CD14-positive monocyte (primary cell): ENCODE data around the gene KIF18A. TPM values are rescaled to one million over a fixed set of nuclear protein-coding genes. Genes with fewer than 3 reads are reported as not detected.

Experiments
- DNase-seq, 3 donors: peaks; one replicate each; pipeline ENCODE4 v3.0.0-alpha.2; 2011 to 2022
- H2AFZ ChIP-seq: 2 replicates; pipeline ENCODE4 v1.6.0; 2012; ENCODE audit warnings: mild to moderate bottlenecking, low read depth, low read length, inconsistent platforms; ENCODE audit not compliant: insufficient read depth, poor library complexity, severe bottlenecking
- H3K27ac ChIP-seq, 2 donors: 1 replicate in 1 of 2; 2 replicates in 1 of 2; pipeline ENCODE4 v1.5.1; 2012 to 2013; ENCODE audit warnings: low read length in 2 of 2, control low read depth in 1 of 2, inconsistent platforms in 1 of 2, low read depth in 1 of 2, mild to moderate bottlenecking in 1 of 2
- H3K27me3 ChIP-seq, 2 donors: one replicate each; pipeline versions ENCODE4 v1.6.0 to v1.6.1; 2011 to 2013; ENCODE audit warnings: low read length in 2 of 2; ENCODE audit not compliant: control insufficient read depth in 2 of 2, insufficient read depth in 2 of 2
- H3K36me3 ChIP-seq, 2 donors: replicated peaks in 1 of 2; 1 replicate in 1 of 2; 2 replicates in 1 of 2; pipeline versions ENCODE4 v1.5.1 to v1.6.1; 2012 to 2013; ENCODE audit warnings: low read length in 2 of 2, control low read depth in 1 of 2, inconsistent platforms in 1 of 2, mild to moderate bottlenecking in 1 of 2; ENCODE audit not compliant: insufficient read depth in 2 of 2, control insufficient read depth in 1 of 2
- H3K4me1 ChIP-seq, 2 donors: 1 replicate in 1 of 2; 2 replicates in 1 of 2; pipeline versions ENCODE4 v1.5.1 to v1.6.1; 2012 to 2013; ENCODE audit warnings: low read length in 2 of 2, control low read depth in 1 of 2, inconsistent platforms in 1 of 2, mild to moderate bottlenecking in 1 of 2, moderate library complexity in 1 of 2; ENCODE audit not compliant: insufficient read depth in 2 of 2, control insufficient read depth in 1 of 2
- H3K4me2 ChIP-seq: replicated peaks from 2 replicates; pipeline ENCODE3; 2012; ENCODE audit warnings: low read length, moderate library complexity, mild to moderate bottlenecking; ENCODE audit not compliant: poor library complexity, severe bottlenecking; ENCODE audit errors: extremely low read depth
- H3K4me3 ChIP-seq, 3 experiments: fragments of 200-600 bp in 1 of 3; sonication (generic) in 1 of 3; replicated peaks in 1 of 3; 1 replicate in 2 of 3; 2 replicates in 1 of 3; pipeline ENCODE4 v1.5.1; 2011 to 2013; ENCODE audit warnings: low read length in 3 of 3, mild to moderate bottlenecking in 3 of 3, control low read depth in 2 of 3, low read depth in 2 of 3, inconsistent platforms in 1 of 3, moderate library complexity in 1 of 3
- H3K79me2 ChIP-seq: 2 replicates; pipeline ENCODE4 v1.6.0; 2012; ENCODE audit warnings: mild to moderate bottlenecking, control low read depth, inconsistent platforms, low read length, moderate library complexity; ENCODE audit not compliant: insufficient read depth
- H3K9ac ChIP-seq: 2 replicates; pipeline ENCODE4 v1.6.0; 2017; ENCODE audit warnings: low read length, mild to moderate bottlenecking; ENCODE audit not compliant: insufficient read depth, poor library complexity, severe bottlenecking
- H3K9me3 ChIP-seq, 2 donors: replicated peaks in 1 of 2; 1 replicate in 1 of 2; 2 replicates in 1 of 2; pipeline versions ENCODE4 v1.5.1 to v1.6.1; 2012 to 2013; ENCODE audit warnings: low read length in 2 of 2, control low read depth in 1 of 2; ENCODE audit not compliant: control insufficient read depth in 1 of 2, insufficient read depth in 1 of 2
- H4K20me1 ChIP-seq: 2 replicates; pipeline ENCODE4 v1.6.0; 2012; ENCODE audit warnings: mild to moderate bottlenecking, low read length, control low read depth, moderate library complexity; ENCODE audit not compliant: insufficient read depth
- H3K27ac Mint-ChIP-seq, 7 donors: one replicate each; pipeline ENCODE4 v1.8.0; 2020; ENCODE audit warnings: mild to moderate bottlenecking in 7 of 7, mixed read lengths in 7 of 7, moderate library complexity in 6 of 7, inconsistent platforms in 2 of 7
- H3K27me3 Mint-ChIP-seq, 3 donors: one replicate each; pipeline ENCODE4 v1.8.0; 2021 to 2022; ENCODE audit warnings: low read depth in 3 of 3, mild to moderate bottlenecking in 3 of 3, mixed read lengths in 3 of 3, moderate library complexity in 3 of 3, inconsistent platforms in 1 of 3
- H3K36me3 Mint-ChIP-seq, 2 donors: one replicate each; pipeline ENCODE4 v1.8.0; 2020; ENCODE audit warnings: mixed read lengths in 2 of 2, inconsistent platforms in 1 of 2, mild to moderate bottlenecking in 1 of 2
- H3K4me1 Mint-ChIP-seq: one replicate; pipeline ENCODE4 v1.8.0; 2020; ENCODE audit warnings: mild to moderate bottlenecking, mixed read lengths
- H3K4me3 Mint-ChIP-seq, 2 donors: one replicate each; pipeline ENCODE4 v1.8.0; 2020; ENCODE audit warnings: mild to moderate bottlenecking in 2 of 2, mixed read lengths in 2 of 2, moderate library complexity in 1 of 2
- H3K9me3 Mint-ChIP-seq, 7 donors: one replicate each; pipeline ENCODE4 v1.8.0; 2020 to 2022; ENCODE audit warnings: mixed read lengths in 7 of 7, mild to moderate bottlenecking in 6 of 7, moderate library complexity in 6 of 7, inconsistent platforms in 2 of 7
- CTCF ChIP-seq: fragments of 200-600 bp; IDR thresholded peaks from one replicate; pipeline ENCODE4 v1.8.0; 2022; ENCODE audit warnings: antibody characterized with exemption, mild to moderate bottlenecking
- WGBS: methylation state at CpG from one replicate; pipeline ENCODE4 v1.1.5; 2013; ENCODE audit warnings: missing lambda C conversion rate; ENCODE audit not compliant: insufficient coverage; 5-methylcytosine and 5-hydroxymethylcytosine counted together
- intact Hi-C, 2 donors: fragments of 100-400 bp; cut with micrococcal nuclease; formaldehyde crosslinking; loops; one replicate each; pipeline versions ENCODE4 v1.15.0 to v1.15.1; 2023
- polyA plus RNA-seq, 3 donors: library from polyadenylated mRNA; depleted of rRNA in 1 of 3; unstranded in 2 of 3; stranded (reverse) in 1 of 3; fragments of 300-500 nt in 2 of 3; fragments of >200 nt in 1 of 3; fragmentation: Illumina TruSeq in 2 of 3; gene quantifications; 1 replicate in 2 of 3; 2 replicates in 1 of 3; pipeline ENCODE4 v1.2.3, GENCODE V29; 2012 to 2021

The KIF18A gene
- polyA plus RNA-seq, 3 donors = 0.13 to 0.73 TPM; not detected in 1

- H3K36me3 ChIP-seq = no peaks in the 10 kb centered on the region
- no peaks in the 10 kb centered on the region for H3K27me3 ChIP-seq
- H3K9me3 Mint-ChIP-seq = no peaks in the 10 kb centered on the region
- H3K27ac Mint-ChIP-seq = no peak overlapping the region
- H3K9ac ChIP-seq = no peak overlapping the region
- TF ChIP-seq CTCF = no peak
- H2AFZ ChIP-seq = no peak overlapping the region
- H3K4me1 ChIP-seq = no peaks in the 10 kb centered on the region
- no peaks in the 10 kb centered on the region for H3K4me1 Mint-ChIP-seq
- DNase-seq = no peak
- H4K20me1 ChIP-seq = no peaks in the 10 kb centered on the region
- H3K4me3 ChIP-seq = no peak overlapping the region
- H3K36me3 Mint-ChIP-seq = peaks cover 4 to 7% of the 10 kb centered on the region in 2 donors
- no peaks in the 10 kb centered on the region for H3K27me3 Mint-ChIP-seq
- no peak overlapping the region for H3K4me3 Mint-ChIP-seq
- H3K27ac ChIP-seq = no peak overlapping the region
- no peaks in the 10 kb centered on the region for H3K9me3 ChIP-seq
- intact Hi-C loops = no loop called here
- no peak overlapping the region for H3K4me2 ChIP-seq
- WGBS = no CpG with 5 or more reads among the region's 1 CpG
- H3K79me2 ChIP-seq = no peaks in the 10 kb centered on the region
Measured at GRCh38 chr11:28009996-28010395, 98.0 kb downstream of the KIF18A start.

- H3K27ac ChIP-seq = no peak overlapping the region
- no peaks in the 10 kb centered on the region for H3K79me2 ChIP-seq
- no peak overlapping the region for H2AFZ ChIP-seq
- no peak overlapping the region for H3K4me3 Mint-ChIP-seq
- no peaks in the 10 kb centered on the region for H3K27me3 ChIP-seq
- no peaks in the 10 kb centered on the region for H3K4me1 Mint-ChIP-seq
- no peaks in the 10 kb centered on the region for H4K20me1 ChIP-seq
- no peaks in the 10 kb centered on the region for H3K4me1 ChIP-seq
- H3K36me3 ChIP-seq = no peaks in the 10 kb centered on the region
- H3K9ac ChIP-seq = no peak overlapping the region
- DNase-seq = no peak
- no peak for TF ChIP-seq CTCF
- no peaks in the 10 kb centered on the region for H3K9me3 ChIP-seq
- peaks cover 0 to 2% (median under 1%) of the 10 kb centered on the region in 7 donors for H3K9me3 Mint-ChIP-seq
- no peak overlapping the region for H3K4me3 ChIP-seq
- H3K36me3 Mint-ChIP-seq = peaks cover 2 to 7% of the 10 kb centered on the region in 2 donors
- intact Hi-C loops = no loop called here
- H3K27me3 Mint-ChIP-seq = no peaks in the 10 kb centered on the region
- no peak overlapping the region for H3K27ac Mint-ChIP-seq
- H3K4me2 ChIP-seq = no peak overlapping the region
Measured at GRCh38 chr11:28009388-28009787, 98.6 kb downstream of the KIF18A start.
